Small intestine (tissue), 16 donors: ENCODE results near the gene CD274. TPM values are rescaled to one million over a fixed set of nuclear protein-coding genes. Genes with fewer than 3 reads are reported as not detected.

Experiments
- DNase-seq, 2 donors: peaks; one replicate each; pipeline versions ENCODE4 v3.0.0 to v3.0.0-alpha.2; 2013
- FAIRE-seq: peaks from 2 replicates; lab custom pipeline; 2012; peaks lifted over from hg19 to GRCh38; lab: Jason Lieb, UNC
- H3K27ac ChIP-seq, 3 donors: one replicate each; pipeline ENCODE4 v1.5.1; 2013; ENCODE audit warnings: low read length in 2 of 3, mild to moderate bottlenecking in 2 of 3, control low read depth in 1 of 3, inconsistent platforms in 1 of 3, low read depth in 1 of 3, moderate library complexity in 1 of 3
- H3K27me3 ChIP-seq, 3 donors: one replicate each; pipeline ENCODE4 v1.6.1; 2013; ENCODE audit warnings: low read length in 3 of 3, inconsistent platforms in 1 of 3; ENCODE audit not compliant: control insufficient read depth in 3 of 3, insufficient read depth in 3 of 3
- H3K36me3 ChIP-seq, 3 donors: one replicate each; pipeline ENCODE4 v1.6.1; 2013; ENCODE audit warnings: low read length in 3 of 3, inconsistent platforms in 1 of 3, low read depth in 1 of 3, mild to moderate bottlenecking in 1 of 3, moderate library complexity in 1 of 3; ENCODE audit not compliant: control insufficient read depth in 3 of 3, insufficient read depth in 2 of 3
- H3K4me1 ChIP-seq, 3 donors: one replicate each; pipeline ENCODE4 v1.6.1; 2013; ENCODE audit warnings: low read length in 2 of 3, inconsistent platforms in 1 of 3, low read depth in 1 of 3, mild to moderate bottlenecking in 1 of 3, moderate library complexity in 1 of 3; ENCODE audit not compliant: control insufficient read depth in 3 of 3, insufficient read depth in 2 of 3
- H3K4me3 ChIP-seq, 3 donors: one replicate each; pipeline ENCODE4 v1.5.1; 2013; ENCODE audit warnings: low read length in 3 of 3, control low read depth in 1 of 3, inconsistent platforms in 1 of 3, low read depth in 1 of 3, mild to moderate bottlenecking in 1 of 3, moderate library complexity in 1 of 3
- H3K9me3 ChIP-seq, 2 donors: one replicate each; pipeline ENCODE4 v1.6.1; 2013; ENCODE audit warnings: low read depth in 1 of 2, low read length in 1 of 2; ENCODE audit not compliant: control insufficient read depth in 2 of 2, insufficient read depth in 1 of 2
- WGBS, 3 donors: extraction: QIAGEN DNeasy Blood & Tissue Kit; methylation state at CpG; one replicate each; pipeline ENCODE4 v1.1.7; 2013; 5-methylcytosine and 5-hydroxymethylcytosine counted together
- long read RNA-seq, 10 donors: transcript quantifications; one replicate each; lab custom pipeline, GENCODE V29; 2026
- polyA plus RNA-seq, 4 donors: library from polyadenylated mRNA; stranded (reverse) in 3 of 4; unstranded in 1 of 4; fragments of 200-250 nt in 3 of 4; fragments of 120-200 nt in 1 of 4; gene quantifications; one replicate each; pipeline versions ENCODE4 v1.2.1 to v1.2.3, GENCODE V29; 2013
- donor health status: healthy with polysubstance abuse.
- donor health status: control.
- donor health status: control.
- donor health status: Bipolar disorder and iron deficiency.
- donor health status: healthy.

CD274 gene
- polyA plus RNA-seq, result 1 to 10 TPM; 1.1 to 3.4 (median 1.1) TPM
- long read RNA-seq, donor 1, result 0 reads
- long read RNA-seq, donor 2, result 0 reads
- long read RNA-seq, donor 3, result 0 reads
- long read RNA-seq, donor 4, result 0 reads
- long read RNA-seq, donor 5, result 0 reads
- long read RNA-seq, donor 6, result 0 reads
- long read RNA-seq, donor 7, partial matches to known transcripts, result 0 of 2 reads
- long read RNA-seq, donor 7, other reads (novel, unspliced or antisense), result 0 of 2 reads
- long read RNA-seq, donor 8, result 0 reads
- long read RNA-seq, donor 9, result 0 reads
- long read RNA-seq, donor 10, result 0 reads

- no peaks in the 10 kb centered on the region for H3K4me1 ChIP-seq
- peak within 1 kb of the TSS; percentile 88 to 98 (median 90) for H3K27ac ChIP-seq
- peaks cover 0 to 3% (median 0%) of the 10 kb centered on the region in 3 donors for H3K27me3 ChIP-seq
- WGBS, 3 donors, result 1 to 3% (median 1%) methylated on average over 36 of the region's 36 CpGs
- DNase-seq (peak; percentile 96 to 98), FAIRE-seq (peak; percentile 19)
- no peaks in the 10 kb centered on the region for H3K36me3 ChIP-seq
- H3K4me3 ChIP-seq, result peak within 1 kb of the TSS; percentile 39 to 53 (median 52)
- H3K9me3 ChIP-seq, result no peaks in the 10 kb centered on the region
Observed at GRCh38 chr9:5450359-5451091, at the start of gene CD274. Gene CD274 (plus strand): TSS chr9:5450542. CDS start chr9:5456114, 5,572 bp downstream.

- FAIRE-seq, result no peak
- Histone ChIP-seq H3K27me3 (no peaks in the 10 kb centered on the region), H3K4me3 (no peak overlapping the region), H3K4me1 (no peaks in the 10 kb centered on the region), H3K9me3 (peaks cover 0 to 3% of the 10 kb centered on the region in 2 donors), H3K27ac (no peak overlapping the region), H3K36me3 (peaks cover 0 to 2% (median 0%) of the 10 kb centered on the region in 3 donors)
- DNase-seq, result no peak
Observed at GRCh38 chr9:5402217-5402616, 48.1 kb upstream of the CD274 start.

GRCh38 chr9:5408596-5408995, 41.7 kb upstream of the CD274 start:
- H3K4me3 ChIP-seq, result no peak overlapping the region
- no peak overlapping the region for H3K27ac ChIP-seq
- no peak for FAIRE-seq
- H3K4me1 ChIP-seq, result no peaks in the 10 kb centered on the region
- no peaks in the 10 kb centered on the region for H3K27me3 ChIP-seq
- WGBS, 3 donors, result 95 to 100% (median 96%) methylated on average over 1 of the region's 1 CpG
- peaks cover 0 to 23% of the 10 kb centered on the region in 2 donors for H3K9me3 ChIP-seq
- no peaks in the 10 kb centered on the region for H3K36me3 ChIP-seq
- DNase-seq, result no peak

GRCh38 chr9:5416953-5417352, 33.4 kb upstream of the CD274 start:
- 72 to 79% (median 75%) methylated on average over 3 of the region's 3 CpGs for WGBS, 3 donors

GRCh38 chr9:5418481-5418880, 31.9 kb upstream of the CD274 start:
- H3K9me3 ChIP-seq, result peaks cover 0 to 3% of the 10 kb centered on the region in 2 donors
- WGBS, 3 donors, result 92 to 98% (median 95%) methylated on average over 20 of the region's 20 CpGs
- DNase-seq, result no peak
- H3K4me1 ChIP-seq, result no peaks in the 10 kb centered on the region
- H3K4me3 ChIP-seq, result no peak overlapping the region
- H3K27ac ChIP-seq, result no peak overlapping the region
- peaks cover 0 to 12% (median 4%) of the 10 kb centered on the region in 3 donors for H3K36me3 ChIP-seq
- FAIRE-seq, result no peak
- H3K27me3 ChIP-seq, result no peaks in the 10 kb centered on the region

More at GRCh38 chr9:5416953-5417352, 33.4 kb upstream of the CD274 start:
- Histone ChIP-seq H3K4me1 (no peaks in the 10 kb centered on the region), H3K4me3 (no peak overlapping the region), H3K27me3 (no peaks in the 10 kb centered on the region), H3K27ac (no peak overlapping the region), H3K9me3 (peaks cover 0 to 3% of the 10 kb centered on the region in 2 donors), H3K36me3 (peaks cover 0 to 12% (median 4%) of the 10 kb centered on the region in 3 donors)
- DNase-seq, result no peak
- FAIRE-seq, result no peak

DNA sequence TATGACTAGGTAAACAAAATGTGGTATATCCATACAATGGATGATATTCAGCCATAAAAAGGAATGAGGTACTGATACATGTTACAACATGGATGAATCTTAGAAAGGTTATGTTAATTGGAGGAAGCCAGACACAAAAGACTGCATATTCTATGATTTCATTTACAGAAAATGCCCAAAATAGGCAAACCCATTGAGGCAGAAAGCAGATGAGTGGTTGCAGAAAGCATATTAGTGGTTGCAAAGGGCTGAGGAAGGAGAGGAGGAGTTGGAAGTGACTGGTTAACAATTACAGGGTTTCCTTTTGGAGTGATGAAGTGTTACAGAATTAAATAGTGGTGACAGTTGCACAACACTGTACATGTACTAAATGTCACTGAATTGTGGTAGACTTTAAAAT, 30.4 kb upstream of the CD274 start:
- H3K4me3 ChIP-seq, result no peak overlapping the region
- no peak for DNase-seq
- no peaks in the 10 kb centered on the region for H3K9me3 ChIP-seq
- H3K27me3 ChIP-seq, result no peaks in the 10 kb centered on the region
- no peak for FAIRE-seq
- no peaks in the 10 kb centered on the region for H3K4me1 ChIP-seq
- peaks cover 0 to 12% (median 4%) of the 10 kb centered on the region in 3 donors for H3K36me3 ChIP-seq
- H3K27ac ChIP-seq, result no peak overlapping the region

DNA sequence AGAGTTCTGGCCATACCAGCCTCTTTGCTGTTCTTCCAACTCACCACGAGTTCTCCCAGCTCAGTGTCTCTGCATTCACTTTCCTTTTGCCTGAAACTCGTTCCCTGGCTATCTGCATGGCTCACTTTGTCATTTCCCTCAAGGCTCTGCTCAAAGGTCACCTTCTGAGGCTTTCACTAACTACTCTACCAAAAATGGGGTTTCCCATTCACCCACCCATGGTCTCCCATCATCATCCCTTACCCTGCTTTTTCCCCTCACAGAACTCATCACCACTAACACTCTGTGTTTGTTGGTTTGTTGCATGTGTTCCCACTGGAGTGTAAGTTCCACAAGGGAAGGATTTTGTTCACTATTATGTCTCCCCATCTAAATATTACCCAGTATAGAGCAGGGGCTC, 29.2 kb upstream of the CD274 start:
- 28 to 62% (median 28%) methylated on average over 2 of the region's 2 CpGs for WGBS, 3 donors
- peaks cover 0 to 12% (median 4%) of the 10 kb centered on the region in 3 donors for H3K36me3 ChIP-seq
- DNase-seq, result peak in 1 of 2 donors; percentile 7

DNA sequence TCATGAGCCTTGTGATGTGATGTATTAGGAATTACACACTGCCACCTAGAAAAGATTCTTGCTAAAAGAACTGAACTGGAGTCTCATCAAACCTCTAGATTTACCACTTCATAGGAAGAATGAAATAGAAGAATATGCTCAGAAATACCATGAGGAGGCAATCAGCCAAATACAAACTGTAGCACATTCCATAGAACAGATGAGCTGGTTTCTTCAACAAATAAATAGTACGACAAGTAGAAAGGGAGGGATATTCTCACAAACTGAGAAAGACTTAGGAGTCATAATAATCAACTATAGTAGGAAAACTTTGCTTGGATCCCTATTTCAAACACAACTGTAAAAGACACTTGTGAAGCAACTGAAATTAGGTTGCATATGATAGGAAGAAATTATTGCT, 28.1 kb upstream of the CD274 start:
- FAIRE-seq (no peak), DNase-seq (no peak)
- H3K9me3 ChIP-seq, result no peaks in the 10 kb centered on the region
- 91 to 97% (median 94%) methylated on average over 1 of the region's 1 CpG for WGBS, 3 donors
- no peak overlapping the region for H3K4me3 ChIP-seq
- H3K4me1 ChIP-seq, result no peaks in the 10 kb centered on the region
- no peaks in the 10 kb centered on the region for H3K27me3 ChIP-seq
- H3K27ac ChIP-seq, result no peak overlapping the region
- H3K36me3 ChIP-seq, result peaks cover 0 to 12% (median 4%) of the 10 kb centered on the region in 3 donors

More for the DNA sequence above, 29.2 kb upstream of the CD274 start:
- FAIRE-seq, result no peak
- Histone ChIP-seq H3K9me3 (no peaks in the 10 kb centered on the region), H3K4me1 (no peaks in the 10 kb centered on the region), H3K27me3 (no peaks in the 10 kb centered on the region), H3K4me3 (no peak overlapping the region), H3K27ac (no peak overlapping the region)
